B cell (primary cell): ENCODE results near the gene LPIN2. TPM values are rescaled to one million over a fixed set of nuclear protein-coding genes. Genes with fewer than 3 reads are reported as not detected.

Experiments used
- ATAC-seq: fragments of 200-7000 bp; cut with Tn5 transposase; one replicate; pipeline ENCODE4 v1.10.0; 2021; ENCODE audit warnings: low read depth, mild to moderate bottlenecking, moderate number of reproducible peaks, moderate library complexity
- CTCF ChIA-PET: fragments of 350-600 bp; sonication (Branson Sonifier 250); formaldehyde crosslinking; loops from one replicate; lab custom pipeline; 2021; ENCODE audit warnings: antibody characterized with exemption, inconsistent platforms; lab: Charles Lee
- POLR2A ChIA-PET: fragments of 350-600 bp; sonication (Branson Sonifier 250); formaldehyde crosslinking; loops from one replicate; lab custom pipeline; 2021; ENCODE audit warnings: antibody characterized with exemption; lab: Charles Lee
- DNase-seq: peaks from one replicate; pipeline ENCODE4 v3.0.0; 2013
- H2AFZ ChIP-seq: 2 replicates; pipeline ENCODE4 v1.6.1; 2012; ENCODE audit warnings: mild to moderate bottlenecking, low read depth, low read length; ENCODE audit not compliant: insufficient read depth, poor library complexity, severe bottlenecking
- H3K27ac ChIP-seq, 2 donors: 1 replicate in 1 of 2; 2 replicates in 1 of 2; pipeline ENCODE4 v1.5.1; 2012 to 2013; ENCODE audit warnings: low read length in 2 of 2, mild to moderate bottlenecking in 2 of 2, moderate library complexity in 1 of 2
- H3K27me3 ChIP-seq, 4 experiments: fragments of 200-600 bp in 1 of 4; sonication (generic) in 1 of 4; replicated peaks in 1 of 4; 1 replicate in 2 of 4; 2 replicates in 2 of 4; pipeline versions ENCODE4 v1.6.1 to v1.7.0; 2013 to 2016; ENCODE audit warnings: low read length in 3 of 4, mild to moderate bottlenecking in 2 of 4, mixed read lengths in 1 of 4, moderate library complexity in 1 of 4; ENCODE audit not compliant: insufficient read depth in 4 of 4, control insufficient read depth in 3 of 4; ENCODE audit errors: control extremely low read depth in 1 of 4
- H3K36me3 ChIP-seq, 2 experiments: replicated peaks in 1 of 2; 1 replicate in 1 of 2; 2 replicates in 1 of 2; pipeline versions ENCODE4 v1.6.1 to v1.7.1; 2013; ENCODE audit warnings: low read length in 1 of 2; ENCODE audit not compliant: insufficient read depth in 2 of 2, control insufficient read depth in 1 of 2; ENCODE audit errors: control extremely low read depth in 1 of 2, extremely low read depth in 1 of 2
- H3K4me1 ChIP-seq, 2 donors: fragments of 200-600 bp in 1 of 2; sonication (generic) in 1 of 2; 1 replicate in 1 of 2; 2 replicates in 1 of 2; pipeline versions ENCODE4 v1.5.1 to v1.6.1; 2013 to 2017; ENCODE audit warnings: low read length in 2 of 2; ENCODE audit not compliant: control insufficient read depth in 2 of 2, insufficient read depth in 2 of 2
- H3K4me2 ChIP-seq: replicated peaks from 2 replicates; pipeline ENCODE3; 2012; ENCODE audit warnings: mild to moderate bottlenecking, low read depth, low read length; ENCODE audit not compliant: poor library complexity, severe bottlenecking
- H3K4me3 ChIP-seq, 5 experiments: fragments of 200-600 bp in 1 of 5; sonication (generic) in 1 of 5; 1 replicate in 3 of 5; 2 replicates in 2 of 5; pipeline versions ENCODE4 v1.5.1 to v1.7.0; 2011 to 2016; ENCODE audit warnings: low read length in 4 of 5, mild to moderate bottlenecking in 4 of 5, low read depth in 2 of 5, control low read depth in 1 of 5, moderate library complexity in 1 of 5; ENCODE audit not compliant: insufficient read depth in 1 of 5; ENCODE audit errors: control extremely low read depth in 1 of 5, extremely low read depth in 1 of 5
- H3K79me2 ChIP-seq: fragments of 200-600 bp; sonication (generic); one replicate; pipeline ENCODE4 v1.6.0; 2016; ENCODE audit warnings: low read length; ENCODE audit not compliant: control insufficient read depth, insufficient read depth
- H3K9ac ChIP-seq: fragments of 200-600 bp; sonication (generic); 2 replicates; pipeline ENCODE4 v1.6.1; 2017; ENCODE audit warnings: mild to moderate bottlenecking, low read length, moderate library complexity
- H3K9me3 ChIP-seq, 3 donors: one replicate each; pipeline versions ENCODE4 v1.6.1 to v1.7.1; 2013; ENCODE audit warnings: low read length in 2 of 3; ENCODE audit not compliant: control insufficient read depth in 2 of 3, insufficient read depth in 1 of 3; ENCODE audit errors: control extremely low read depth in 1 of 3
- H4K20me1 ChIP-seq: 2 replicates; pipeline ENCODE4 v1.6.0; 2012; ENCODE audit warnings: mild to moderate bottlenecking, low read length; ENCODE audit not compliant: insufficient read depth, control insufficient read depth, poor library complexity, severe bottlenecking
- H3K27ac Mint-ChIP-seq: one replicate; pipeline ENCODE4 v1.8.0; 2021; ENCODE audit warnings: mixed read lengths
- H3K27me3 Mint-ChIP-seq: one replicate; pipeline ENCODE4 v1.8.0; 2021; ENCODE audit warnings: mixed read lengths
- H3K4me1 Mint-ChIP-seq: one replicate; pipeline ENCODE4 v1.8.0; 2021; ENCODE audit warnings: mixed read lengths
- H3K4me3 Mint-ChIP-seq: one replicate; pipeline ENCODE4 v1.8.0; 2021; ENCODE audit warnings: mixed read lengths
- H3K9me3 Mint-ChIP-seq: one replicate; pipeline ENCODE4 v1.8.0; 2022; ENCODE audit warnings: mixed read lengths; ENCODE audit not compliant: insufficient read depth
- EZH2 ChIP-seq: IDR thresholded peaks from 2 replicates; pipeline ENCODE4 v1.6.1; 2012; ENCODE audit warnings: borderline replicate concordance, low read depth, mild to moderate bottlenecking, moderate library complexity, low read length; ENCODE audit not compliant: insufficient read depth, poor library complexity, severe bottlenecking
- WGBS: methylation state at CpG from one replicate; pipeline ENCODE4 v1.1.5; 2013; ENCODE audit warnings: missing lambda C conversion rate; ENCODE audit not compliant: insufficient coverage; 5-methylcytosine and 5-hydroxymethylcytosine counted together
- intact Hi-C: fragments of 100-400 bp; cut with micrococcal nuclease; formaldehyde crosslinking; loops from one replicate; pipeline ENCODE4 v1.10.0; 2022
- polyA plus RNA-seq: library from polyadenylated mRNA; depleted of rRNA; stranded (reverse); fragments of >200 nt; gene quantifications from 2 replicates; pipeline ENCODE4 v1.2.3, GENCODE V29; 2012
- total RNA-seq, 2 donors: library from RNA; stranded (reverse); fragments of 120-200 nt in 1 of 2; gene quantifications; 1 replicate in 1 of 2; 2 replicates in 1 of 2; pipeline versions ENCODE4 v1.2.3 to v1.2.4, GENCODE V29; 2013 to 2022
- TF ChIP-seq, protein P1 (sequence below): fragments of 200-600 bp; IDR thresholded peaks from one replicate; pipeline ENCODE4 v1.8.0; 2022; ENCODE audit warnings: antibody characterized with exemption, mild to moderate bottlenecking

LPIN2 gene
- total and polyA plus RNA-seq, 2 donors (not counting 1 experiment from before 2014, with no cell fraction given) = 8.0 to 31.0 TPM

DNA sequence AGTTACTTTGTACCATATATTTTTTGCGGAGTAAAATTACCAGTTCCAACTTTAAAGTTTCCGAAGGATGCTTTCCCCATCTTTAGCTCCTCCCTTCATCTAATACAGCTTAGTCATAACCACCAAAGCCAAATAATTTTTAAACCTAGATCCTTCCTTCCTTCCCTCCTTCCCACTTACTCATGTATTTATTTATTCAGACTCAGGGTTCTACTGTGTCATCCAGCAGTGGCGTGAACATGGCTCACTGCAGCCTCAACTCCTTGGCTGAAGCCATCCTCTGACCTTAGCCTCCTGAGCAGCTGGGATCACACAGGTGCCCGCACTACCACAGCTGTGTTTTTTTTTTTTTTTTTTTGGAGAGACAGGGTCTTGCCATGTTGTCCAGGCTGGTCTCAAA lies 4.4 kb downstream of the LPIN2 start:
- Histone ChIP-seq H3K79me2 (peaks cover 71% of the 10 kb centered on the region), H3K36me3 (peaks cover 3 to 4% of the 10 kb centered on the region in 2 experiments), H3K4me1 (peaks cover 9 to 11% of the 10 kb centered on the region in 2 donors), H3K27me3 (no peaks in the 10 kb centered on the region), H3K4me2 (no peak overlapping the region), H3K9me3 (no peaks in the 10 kb centered on the region), H4K20me1 (no peaks in the 10 kb centered on the region), H3K4me3 (no peak overlapping the region), H3K9ac (no peak overlapping the region), H2AFZ (no peak overlapping the region), H3K27ac (no peak overlapping the region)
- ChIA-PET POLR2A (interaction anchor here (0.6 kb wide), 1 partner anchor 125 kb away, joined by 3 read pairs; no protein-coding TSS in a partner anchor), CTCF (interaction anchor here (1.0 to 1.5 kb wide), 3 partner anchors 23 to 143 kb away, joined by 3 read pairs; no protein-coding TSS in a partner anchor)
- TF ChIP-seq, protein P1, sequence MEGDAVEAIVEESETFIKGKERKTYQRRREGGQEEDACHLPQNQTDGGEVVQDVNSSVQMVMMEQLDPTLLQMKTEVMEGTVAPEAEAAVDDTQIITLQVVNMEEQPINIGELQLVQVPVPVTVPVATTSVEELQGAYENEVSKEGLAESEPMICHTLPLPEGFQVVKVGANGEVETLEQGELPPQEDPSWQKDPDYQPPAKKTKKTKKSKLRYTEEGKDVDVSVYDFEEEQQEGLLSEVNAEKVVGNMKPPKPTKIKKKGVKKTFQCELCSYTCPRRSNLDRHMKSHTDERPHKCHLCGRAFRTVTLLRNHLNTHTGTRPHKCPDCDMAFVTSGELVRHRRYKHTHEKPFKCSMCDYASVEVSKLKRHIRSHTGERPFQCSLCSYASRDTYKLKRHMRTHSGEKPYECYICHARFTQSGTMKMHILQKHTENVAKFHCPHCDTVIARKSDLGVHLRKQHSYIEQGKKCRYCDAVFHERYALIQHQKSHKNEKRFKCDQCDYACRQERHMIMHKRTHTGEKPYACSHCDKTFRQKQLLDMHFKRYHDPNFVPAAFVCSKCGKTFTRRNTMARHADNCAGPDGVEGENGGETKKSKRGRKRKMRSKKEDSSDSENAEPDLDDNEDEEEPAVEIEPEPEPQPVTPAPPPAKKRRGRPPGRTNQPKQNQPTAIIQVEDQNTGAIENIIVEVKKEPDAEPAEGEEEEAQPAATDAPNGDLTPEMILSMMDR = no peak
- TF ChIP-seq EZH2 = no peak
- WGBS = 100% methylated on average over 1 of the region's 4 CpGs
- intact Hi-C loops = no loop called here
- Mint-ChIP-seq H3K4me1 (peaks cover 24% of the 10 kb centered on the region), H3K9me3 (no peaks in the 10 kb centered on the region), H3K4me3 (no peak overlapping the region), H3K27me3 (no peaks in the 10 kb centered on the region), H3K27ac (no peak overlapping the region)
- DNase-seq = no peak
- no peak for ATAC-seq

DNA sequence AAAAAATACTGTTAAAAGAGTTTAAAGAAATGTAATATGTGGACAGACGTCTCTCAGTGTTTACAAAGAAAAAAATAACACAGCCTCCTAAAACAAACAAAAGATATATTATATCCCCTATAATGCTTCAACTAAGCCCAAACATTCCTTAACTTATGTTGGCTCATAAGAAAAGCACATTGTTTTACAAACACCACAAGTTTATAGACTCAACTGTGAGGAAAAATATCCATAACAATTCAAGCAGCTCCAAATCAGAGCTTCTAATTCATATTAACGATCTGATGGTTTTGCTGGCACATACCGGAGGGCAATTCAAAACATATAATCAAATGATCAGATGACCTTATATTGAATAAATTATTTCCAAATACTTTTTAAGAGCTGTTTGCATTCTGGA lies 5.5 kb downstream of the LPIN2 start:
- no CpG with 5 or more reads among the region's 3 CpGs for WGBS
- Mint-ChIP-seq H3K27ac (no peak overlapping the region), H3K4me3 (no peak overlapping the region), H3K4me1 (peaks cover 21% of the 10 kb centered on the region), H3K27me3 (no peaks in the 10 kb centered on the region), H3K9me3 (no peaks in the 10 kb centered on the region)
- ATAC-seq (no peak), DNase-seq (no peak)
- ChIA-PET POLR2A (interaction anchor here (0.6 kb wide), 1 partner anchor 47 kb away, joined by 3 read pairs; no protein-coding TSS in a partner anchor), CTCF (interaction anchor here (1.2 to 3.0 kb wide), 5 partner anchors 13 to 144 kb away, joined by 3 to 14 read pairs (median 6); no protein-coding TSS in a partner anchor)
- peaks cover 8 to 9% of the 10 kb centered on the region in 2 donors for H3K4me1 ChIP-seq
- no peak overlapping the region for H2AFZ ChIP-seq
- no peaks in the 10 kb centered on the region for H4K20me1 ChIP-seq
- no peaks in the 10 kb centered on the region for H3K27me3 ChIP-seq
- H3K9me3 ChIP-seq = no peaks in the 10 kb centered on the region
- peaks cover 4 to 5% of the 10 kb centered on the region in 2 experiments for H3K36me3 ChIP-seq
- H3K9ac ChIP-seq = no peak overlapping the region
- H3K27ac ChIP-seq = no peak overlapping the region
- H3K4me2 ChIP-seq = no peak overlapping the region
- TF ChIP-seq EZH2 = no peak
- TF ChIP-seq, protein P1 = no peak
- intact Hi-C loops = no loop called here
- peaks cover 71% of the 10 kb centered on the region for H3K79me2 ChIP-seq
- H3K4me3 ChIP-seq = no peak overlapping the region
